NCI-H748 (cell line): ENCODE data around the gene MCM3AP.

Experiments used
- DNase-seq: peaks from one replicate; lab custom pipeline; 2025; ENCODE audit not compliant: unreplicated experiment; lab: John Stamatoyannopoulos, UW

The MCM3AP gene

DNA sequence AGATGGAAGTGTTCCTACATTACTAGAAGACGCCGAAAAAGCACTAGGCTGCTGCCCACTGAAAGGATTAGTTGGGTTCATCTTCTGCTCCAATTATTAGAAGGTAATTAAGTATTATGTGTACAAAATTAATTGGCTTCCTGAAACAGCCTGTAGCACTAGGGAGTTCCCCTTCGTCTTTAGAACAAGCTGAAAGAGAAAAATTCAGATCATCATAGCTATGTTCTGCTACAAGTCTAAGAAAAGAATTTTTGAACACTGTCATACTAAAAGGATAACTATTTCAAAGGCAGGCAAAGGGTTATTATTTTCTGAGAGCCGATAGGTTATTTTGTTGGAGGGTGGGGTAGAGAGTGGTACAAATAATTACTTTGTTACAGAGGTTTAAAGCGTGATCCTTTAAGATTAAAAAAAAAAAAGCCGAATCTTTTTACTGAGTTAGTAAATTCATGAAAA is at the start of gene MCM3AP:
Gene MCM3AP, minus strand, starts transcription at position 406 of the 456 bp plus-strand sequence. Its CDS starts 325 bp downstream, at position 81.
- no peak for DNase-seq

DNA sequence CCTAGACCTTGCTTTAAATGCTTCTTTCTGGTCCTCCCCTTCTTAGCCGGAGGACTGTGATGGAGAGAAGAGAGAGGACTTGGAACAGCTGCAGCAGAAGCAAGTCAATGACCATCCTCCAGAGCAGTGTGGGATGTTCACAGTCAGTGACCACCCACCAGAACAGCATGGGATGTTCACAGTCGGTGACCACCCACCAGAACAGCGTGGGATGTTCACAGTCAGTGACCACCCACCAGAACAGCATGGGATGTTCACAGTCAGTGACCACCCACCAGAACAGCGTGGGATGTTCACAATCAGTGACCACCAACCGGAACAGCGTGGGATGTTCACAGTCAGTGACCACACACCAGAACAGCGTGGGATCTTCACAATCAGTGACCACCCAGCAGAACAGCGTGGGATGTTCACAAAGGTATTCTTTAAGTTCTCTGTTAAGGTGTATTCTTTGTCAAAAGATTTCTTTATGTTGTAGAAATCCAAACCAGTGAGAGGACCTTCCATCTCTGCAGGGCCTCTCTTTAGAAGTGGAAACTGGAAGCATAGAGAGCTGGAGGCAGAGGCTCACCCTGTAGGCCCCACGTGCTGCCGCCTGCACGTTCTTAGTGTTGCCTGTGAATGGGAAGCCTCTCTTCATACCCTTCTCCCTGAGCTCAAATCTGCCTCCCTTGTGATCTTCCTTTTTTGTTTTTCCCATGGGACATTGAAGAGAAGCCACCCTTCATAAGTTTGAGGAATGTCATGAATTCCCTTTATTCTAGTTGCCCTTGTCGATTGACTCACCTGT is 49.1 kb upstream of the MCM3AP start:
- no peak for DNase-seq

DNA sequence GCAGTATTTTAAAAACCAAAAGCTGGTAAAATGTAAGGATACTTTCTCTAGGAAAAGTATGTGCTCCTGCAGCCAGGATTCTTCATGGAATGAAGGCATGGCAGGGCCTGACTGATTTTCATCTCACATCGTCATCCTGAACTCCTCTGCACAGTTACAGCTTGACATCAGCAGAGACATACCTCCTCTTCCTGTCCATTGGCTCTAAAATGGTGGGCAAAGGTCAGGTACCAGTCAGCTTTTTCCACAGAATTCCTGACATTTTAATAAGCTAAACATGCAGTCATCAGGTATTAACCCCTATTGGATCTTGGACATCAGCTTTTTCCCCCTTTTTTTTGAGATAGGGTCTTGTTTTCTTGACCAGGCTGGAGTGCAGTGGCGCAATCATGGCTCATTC is 44.4 kb upstream of the MCM3AP start:
- DNase-seq: no peak

DNA sequence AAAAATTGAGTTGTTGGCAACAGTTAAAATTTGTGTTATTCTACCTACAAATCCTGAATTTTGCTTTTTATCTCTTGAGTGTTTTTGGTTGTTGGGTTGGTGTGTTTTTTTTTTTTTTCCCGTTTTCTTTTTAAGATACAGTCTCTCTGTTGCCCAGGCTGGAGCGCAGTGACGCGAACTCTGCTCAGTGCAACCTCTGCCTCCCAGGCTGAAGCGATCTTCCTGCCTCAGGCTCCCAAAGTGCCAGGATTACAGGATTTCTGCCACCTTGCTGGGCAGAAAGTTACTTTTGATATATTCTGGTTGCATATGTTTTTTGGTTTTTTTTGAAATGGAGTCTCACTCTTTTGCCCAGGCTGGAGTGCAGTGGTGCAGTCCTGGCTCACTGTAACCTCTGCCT is 42.7 kb upstream of the MCM3AP start:
- no peak for DNase-seq

DNA sequence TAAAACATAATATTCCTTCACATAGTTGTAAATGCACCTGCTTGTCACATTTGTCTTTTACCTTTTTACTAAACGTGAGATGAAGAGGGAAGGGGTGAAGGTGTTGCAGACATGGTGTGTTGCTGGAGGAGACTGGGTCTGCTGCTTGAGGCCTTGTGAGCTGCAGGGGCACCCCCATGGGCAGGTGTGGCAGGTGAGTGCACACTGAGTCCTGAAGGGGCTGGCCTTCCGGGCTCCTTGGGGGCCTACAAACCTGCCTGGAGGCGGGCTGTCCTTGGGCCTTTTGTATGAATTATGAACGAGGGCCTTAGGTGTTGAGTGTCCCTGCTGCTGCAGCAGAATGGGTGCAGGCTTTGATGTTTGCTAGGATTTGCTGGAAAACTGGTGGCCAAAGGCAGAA is 42.3 kb upstream of the MCM3AP start:
- no peak for DNase-seq

DNA sequence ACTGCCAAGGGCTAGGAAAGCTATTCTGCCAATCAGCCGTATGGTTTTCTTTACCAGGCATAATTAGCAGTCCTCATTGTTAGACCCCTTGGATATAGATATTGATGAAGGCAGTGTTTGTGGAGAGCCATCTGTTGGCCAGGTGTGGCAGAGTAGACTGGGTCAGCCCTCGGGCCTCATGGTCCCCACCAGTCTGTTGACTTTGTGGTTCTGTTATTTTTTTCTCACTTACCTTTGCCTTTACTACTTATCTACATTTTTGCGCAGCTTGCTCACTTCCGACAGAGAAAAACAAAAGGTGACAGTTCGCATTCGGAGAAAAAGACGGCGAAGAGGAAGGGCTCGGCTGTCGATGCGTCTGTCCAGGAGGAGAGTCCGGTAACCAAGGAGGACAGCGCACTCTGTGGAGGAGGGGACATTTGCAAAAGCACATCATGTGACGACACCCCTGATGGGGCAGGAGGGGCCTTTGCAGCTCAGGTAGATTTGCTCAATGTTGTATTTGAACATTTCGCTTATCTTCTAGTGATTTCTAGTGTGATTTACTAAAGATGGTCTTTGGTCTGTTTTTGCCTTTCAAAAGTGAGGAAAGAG is 40.8 kb upstream of the MCM3AP start:
- DNase-seq: peak; percentile 55

DNA sequence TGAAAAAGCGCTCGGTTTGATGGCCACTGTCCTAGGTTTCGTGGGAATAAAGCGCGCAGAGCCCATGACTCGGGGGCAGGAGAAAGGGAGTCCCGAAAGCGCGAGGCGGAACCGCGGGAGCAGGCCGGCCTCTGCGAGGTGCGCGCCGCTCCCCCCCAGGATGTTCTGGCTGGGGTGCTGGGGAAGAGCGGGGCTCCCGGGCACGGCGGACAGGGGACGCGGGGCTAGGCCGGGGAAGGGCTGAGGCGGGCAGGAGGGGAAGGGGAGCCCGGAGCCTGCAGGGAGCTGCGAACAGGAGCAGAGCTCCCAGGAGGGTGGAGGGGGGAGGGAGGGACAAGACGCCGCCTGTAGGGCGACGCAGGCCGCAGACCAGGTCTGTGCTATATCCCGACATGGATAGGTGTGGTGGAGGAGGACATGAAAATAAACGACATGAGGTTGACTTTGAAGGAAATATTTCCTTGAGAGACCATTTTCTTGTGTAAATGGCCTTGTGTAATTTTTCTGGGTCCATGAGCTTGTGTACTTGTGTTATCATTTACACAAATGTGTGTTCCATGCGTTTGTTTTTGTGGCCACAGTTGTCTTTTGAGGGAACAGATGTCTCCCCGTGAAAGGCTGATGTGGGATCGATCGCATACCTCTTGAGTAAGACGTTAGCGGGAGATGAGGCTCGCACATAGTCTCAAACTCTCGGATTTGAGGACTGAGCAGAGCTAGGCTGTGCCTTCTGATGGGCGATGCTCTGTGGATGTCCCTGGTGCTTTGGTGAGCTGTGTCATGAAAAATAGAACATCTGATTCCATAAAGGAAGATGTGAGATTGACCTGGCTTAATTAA is 39.9 kb upstream of the MCM3AP start:
- DNase-seq: peak; percentile 57

DNA sequence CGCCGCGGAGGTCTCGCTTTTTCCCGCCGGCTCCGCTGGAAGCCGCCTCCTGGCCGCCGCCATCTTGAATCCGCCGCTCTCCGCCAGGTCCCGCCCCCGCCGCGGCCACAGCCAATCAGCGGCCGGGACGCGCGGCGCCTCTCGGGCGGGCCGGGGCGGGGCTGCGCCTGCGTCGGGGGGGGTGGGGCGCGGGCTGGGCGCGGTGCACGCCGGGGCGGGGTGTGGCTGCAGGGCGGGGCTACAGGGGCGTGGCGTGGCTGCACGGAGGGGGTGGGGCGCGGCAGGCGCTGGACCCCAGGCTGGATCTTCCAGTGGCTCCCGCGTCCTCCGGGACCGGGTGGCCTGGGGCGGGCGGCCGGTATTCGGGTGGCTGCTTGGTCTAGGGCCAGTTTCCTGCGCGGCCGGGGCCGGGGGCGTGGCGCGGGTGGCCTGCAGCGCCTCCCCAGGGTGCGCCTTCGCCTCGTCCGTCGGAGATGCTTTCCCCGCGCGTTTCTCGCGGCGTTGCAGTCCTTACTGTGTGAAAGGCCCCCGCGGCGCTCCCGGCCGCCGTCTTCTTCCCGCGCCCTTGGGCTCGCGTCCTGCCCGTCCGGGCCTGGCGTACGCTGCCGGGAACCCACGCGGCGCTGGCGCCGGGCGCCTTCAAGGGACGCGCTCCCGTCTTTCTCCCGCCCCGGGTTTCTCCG is 39.1 kb upstream of the MCM3AP start:
- DNase-seq: peak; percentile 80

DNA sequence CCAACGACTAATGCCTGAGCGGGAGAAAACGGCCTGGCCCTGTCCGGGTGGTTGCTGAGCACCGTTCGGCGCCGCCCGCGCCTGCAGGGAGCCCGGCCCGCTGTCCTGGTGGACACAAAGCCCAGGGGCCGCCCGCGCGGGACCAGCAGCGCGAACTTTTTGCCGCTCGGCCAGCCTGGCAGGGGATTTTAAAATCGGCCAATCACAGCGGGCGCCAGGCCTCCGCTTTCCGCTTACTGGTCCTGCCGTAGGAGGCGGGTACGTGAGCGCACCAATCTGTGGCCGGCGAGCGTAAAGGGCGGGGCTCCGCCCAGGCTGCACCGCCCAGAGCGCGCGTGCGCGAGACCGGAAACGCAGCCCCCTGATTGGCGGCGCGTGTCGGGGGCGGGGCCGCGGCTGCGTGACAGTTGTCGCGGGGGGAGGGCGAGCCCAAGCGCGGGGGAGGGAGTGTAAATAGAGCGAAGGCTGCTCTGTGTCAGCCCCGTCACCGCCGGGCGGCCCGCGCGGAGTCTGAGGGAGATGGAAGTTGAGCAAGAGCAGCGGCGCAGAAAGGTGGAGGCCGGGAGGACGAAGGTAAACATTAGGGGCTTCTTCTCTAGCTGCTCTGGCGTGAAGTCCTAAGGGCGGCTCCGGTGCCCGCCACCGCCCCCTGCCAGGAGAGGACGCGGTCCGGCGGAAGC is 38.4 kb upstream of the MCM3AP start, which contains the start of the genes C21orf58 and PCNT:
Gene C21orf58, minus strand, starts transcription at position 161 of the 680 bp plus-strand sequence. CDS start 1,132 bp downstream, outside the sequence.
Gene PCNT, plus strand, starts transcription at position 447 of the 680 bp plus-strand sequence. Its CDS starts 73 bp downstream, at position 520.
- peak; percentile 97 for DNase-seq

DNA sequence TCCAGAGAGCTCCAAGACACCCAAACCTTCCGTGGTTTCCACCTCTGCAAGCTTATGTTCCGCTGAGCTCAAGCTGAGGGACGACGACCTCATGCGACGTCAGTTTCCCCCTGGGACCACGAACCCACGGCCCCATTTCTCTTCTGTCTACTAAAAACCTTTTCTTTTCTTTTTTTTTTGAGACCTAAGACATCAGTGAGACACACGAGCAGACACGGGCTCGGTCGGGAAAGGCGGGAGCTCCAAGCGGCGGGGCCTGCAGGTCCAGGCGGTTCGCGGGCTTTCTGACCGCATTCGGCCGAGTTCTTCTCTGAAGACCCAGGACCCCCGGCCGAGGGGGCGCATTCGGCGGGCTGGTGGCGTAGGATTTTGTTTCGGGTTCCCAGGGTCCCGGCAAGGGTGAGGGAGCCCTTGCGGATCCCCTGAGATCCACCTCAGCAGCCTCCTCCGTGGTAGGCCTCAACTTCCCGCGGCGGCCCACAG is 37.9 kb upstream of the MCM3AP start:
- DNase-seq: peak; percentile 47

DNA sequence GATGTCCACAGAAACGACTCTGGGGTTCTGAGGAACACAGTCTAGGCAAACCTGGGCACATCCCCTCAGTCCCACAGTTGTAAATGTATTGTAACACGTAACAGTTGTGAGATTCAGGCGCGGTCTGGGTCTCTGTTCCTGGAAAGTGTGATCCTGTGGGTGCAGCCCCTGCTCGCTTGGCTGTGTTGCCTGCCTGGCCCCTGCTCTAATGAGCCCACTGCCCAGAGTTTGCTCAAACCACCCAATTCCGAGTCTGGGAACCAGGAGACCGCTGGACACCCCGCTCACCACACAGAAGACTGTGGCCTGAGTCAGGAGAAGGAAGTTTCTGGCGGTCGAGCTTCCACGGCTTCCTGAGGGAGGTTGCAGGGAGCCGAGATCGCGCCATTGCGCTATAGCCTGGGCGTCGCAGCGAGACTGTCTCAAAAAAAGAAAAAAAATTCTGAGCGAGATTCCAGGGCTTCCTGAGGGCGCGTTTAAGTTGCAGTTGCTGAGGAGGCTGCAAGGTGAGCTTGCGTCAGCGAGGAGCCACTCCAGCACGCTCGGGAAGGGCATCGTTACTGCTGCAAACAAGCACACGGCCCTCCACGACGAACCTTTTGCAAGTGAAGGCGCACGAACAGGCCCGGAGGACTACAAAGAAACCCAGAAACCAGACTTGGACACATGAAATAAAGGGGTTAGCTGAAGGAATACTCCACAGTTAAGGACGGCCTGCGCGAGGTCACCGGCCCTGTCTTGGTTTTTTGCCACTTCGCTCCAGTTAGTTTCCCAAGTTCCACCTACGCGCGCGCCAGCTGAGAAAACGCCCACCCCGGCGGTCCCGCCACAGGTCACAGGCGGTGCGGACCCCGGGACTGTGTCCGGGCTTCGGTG is 37.2 kb upstream of the MCM3AP start:
- peak; percentile 43 for DNase-seq

DNA sequence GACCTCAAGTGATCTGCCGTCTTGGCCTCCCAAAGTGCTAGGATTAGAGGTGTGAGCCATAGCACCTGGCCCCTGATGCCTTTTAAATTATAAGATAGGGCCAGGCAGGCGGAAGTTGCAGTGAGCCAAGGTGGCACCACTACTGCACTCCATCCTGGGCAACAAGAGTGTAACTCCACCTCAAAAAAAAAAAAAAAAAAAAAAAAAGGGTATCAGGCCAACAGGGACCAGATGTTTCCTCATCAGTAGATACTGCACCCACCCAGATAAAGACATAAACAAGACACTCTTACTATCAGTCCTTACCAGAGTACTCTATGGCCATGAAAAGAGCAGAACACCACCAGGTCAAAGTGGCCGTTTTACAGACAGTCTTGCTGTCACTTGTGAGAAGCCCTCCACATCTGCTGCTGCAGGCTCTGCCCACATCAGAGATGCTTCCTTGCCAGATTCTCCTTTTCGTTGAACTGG is 35.0 kb upstream of the MCM3AP start:
- DNase-seq: no peak

DNA sequence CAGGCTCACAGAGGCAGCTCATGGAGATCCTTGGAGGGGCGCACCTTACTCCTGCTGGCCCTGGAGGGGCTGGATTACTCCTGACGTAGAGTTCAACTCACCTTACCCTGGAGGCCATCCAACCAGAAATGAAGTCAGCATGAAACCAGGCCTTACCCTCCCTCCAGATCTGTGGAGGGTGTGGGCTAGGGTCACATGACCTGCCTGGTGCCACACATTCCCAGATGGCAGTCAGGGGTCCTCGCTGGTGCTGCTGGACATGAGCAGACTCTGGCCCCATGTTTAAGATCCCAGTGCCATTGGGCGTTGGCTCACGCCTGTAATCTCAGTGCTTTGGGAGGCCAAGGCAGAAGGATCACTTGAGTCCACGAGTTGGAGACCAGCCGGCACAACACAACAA is 33.8 kb upstream of the MCM3AP start:
- DNase-seq: no peak

DNA sequence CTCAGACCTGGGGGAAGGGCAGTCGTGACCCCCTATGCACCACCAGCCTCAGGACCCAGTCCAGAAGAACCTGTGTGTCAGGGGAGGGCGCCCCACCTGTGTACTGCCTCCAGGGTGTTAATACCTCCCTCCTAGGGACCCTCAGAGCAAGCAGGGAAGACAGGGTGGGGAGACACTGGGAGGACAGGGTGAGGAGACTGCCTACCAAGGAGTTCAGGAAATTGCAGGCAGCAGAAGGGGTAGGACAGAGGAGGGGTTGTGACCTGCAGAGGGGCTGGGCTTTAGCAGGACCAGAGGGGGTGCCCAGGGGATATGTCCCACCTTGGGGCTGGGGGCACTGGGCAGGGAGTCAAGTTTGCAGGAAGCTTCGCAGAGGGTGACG is 33.0 kb upstream of the MCM3AP start:
- no peak for DNase-seq

DNA sequence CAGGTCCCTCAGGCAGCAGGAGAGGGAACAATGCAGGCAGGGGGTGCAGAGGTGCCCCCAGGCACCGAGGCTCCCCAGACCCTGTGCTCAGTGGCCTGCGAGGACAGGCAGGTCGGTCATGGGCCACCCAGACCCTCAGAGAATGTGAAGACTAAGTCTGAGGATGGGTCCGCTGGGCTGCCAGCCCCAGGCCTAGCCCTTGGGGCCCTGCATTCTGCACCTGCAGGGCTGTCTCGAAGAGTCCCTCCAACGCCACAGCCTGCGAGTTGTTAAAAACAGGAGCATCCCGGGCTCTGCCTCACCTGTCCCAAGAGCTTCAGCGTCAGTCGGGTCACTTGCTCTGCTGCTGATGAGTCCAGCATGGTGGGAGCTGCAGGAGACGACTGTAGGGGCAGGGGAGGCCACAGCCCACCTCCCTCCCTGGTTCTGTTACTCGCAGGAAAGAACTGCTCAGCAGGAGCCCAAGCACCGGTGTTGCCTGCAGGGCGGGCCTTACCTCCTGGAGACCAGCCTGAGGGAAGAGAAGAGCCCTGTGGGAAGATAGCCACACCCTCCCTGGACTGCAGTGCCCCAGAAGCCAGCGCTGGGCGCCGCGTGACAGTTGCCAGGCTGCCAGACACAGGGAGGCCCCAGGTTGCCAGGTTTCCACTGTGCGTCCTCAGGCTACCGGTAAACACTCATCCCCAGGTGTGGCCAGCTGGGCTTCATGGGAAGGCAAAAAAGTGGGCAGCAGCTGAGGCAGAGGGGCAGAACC is 32.5 kb upstream of the MCM3AP start:
- DNase-seq: peak; percentile 79

DNA sequence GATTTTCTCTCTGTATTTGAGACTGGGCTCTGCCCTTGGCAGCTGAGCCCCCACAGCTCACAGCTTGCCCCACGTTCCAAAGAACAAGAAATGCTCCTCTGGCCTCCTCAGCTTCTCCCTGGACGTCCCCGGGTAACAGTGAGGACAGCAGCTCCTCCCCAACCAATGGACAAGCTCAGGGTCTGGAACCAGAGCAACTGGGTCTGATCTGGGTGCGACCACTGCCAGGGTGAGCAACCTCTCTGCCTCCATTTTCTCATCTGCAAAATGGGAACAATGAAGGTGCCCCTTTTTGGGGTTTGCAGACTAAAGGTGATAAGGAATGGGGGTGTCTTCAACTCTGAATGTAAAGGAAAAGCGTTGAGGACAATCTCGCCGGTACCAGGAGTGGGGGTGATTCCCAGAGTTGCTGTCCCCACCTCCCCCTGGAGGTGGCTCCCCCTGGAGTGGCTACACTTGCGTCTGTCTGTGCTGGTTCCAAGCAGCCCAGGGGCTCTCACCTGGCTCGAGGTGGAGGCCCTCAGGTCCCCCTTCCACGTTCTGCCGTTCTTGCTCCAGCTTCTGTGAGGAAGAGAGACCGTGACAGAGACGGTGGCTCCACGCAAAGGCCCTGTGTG is 31.4 kb upstream of the MCM3AP start:
- no peak for DNase-seq

DNA sequence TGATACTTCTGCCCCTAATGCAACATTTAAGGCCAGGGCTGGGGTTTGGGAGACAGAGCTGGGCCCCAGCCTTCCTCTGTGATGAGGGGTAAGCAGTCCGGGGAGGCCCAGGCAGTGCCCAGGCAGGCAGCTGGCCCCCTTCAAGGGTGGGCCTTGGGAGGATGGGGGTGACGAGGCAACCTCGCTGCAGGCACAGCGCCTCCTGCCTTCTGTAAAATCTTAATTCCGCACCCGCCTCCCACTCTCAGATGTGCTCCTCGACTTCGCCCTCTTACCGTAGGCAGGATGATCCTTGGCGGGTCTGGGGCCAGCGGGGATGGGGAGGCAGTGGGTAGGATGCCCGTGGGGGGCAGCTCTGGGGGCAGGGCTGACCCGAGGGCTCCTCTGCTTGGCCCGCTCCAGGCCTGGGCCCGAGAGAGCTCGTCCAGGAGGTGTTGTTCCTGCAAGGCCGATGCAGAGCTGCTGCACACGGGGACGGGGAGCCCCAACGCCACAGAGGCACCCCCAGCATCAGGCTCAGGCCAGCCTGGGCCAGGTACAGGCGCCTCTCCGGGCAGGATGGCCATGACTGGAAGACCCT is 29.1 kb upstream of the MCM3AP start:
- DNase-seq: no peak

DNA sequence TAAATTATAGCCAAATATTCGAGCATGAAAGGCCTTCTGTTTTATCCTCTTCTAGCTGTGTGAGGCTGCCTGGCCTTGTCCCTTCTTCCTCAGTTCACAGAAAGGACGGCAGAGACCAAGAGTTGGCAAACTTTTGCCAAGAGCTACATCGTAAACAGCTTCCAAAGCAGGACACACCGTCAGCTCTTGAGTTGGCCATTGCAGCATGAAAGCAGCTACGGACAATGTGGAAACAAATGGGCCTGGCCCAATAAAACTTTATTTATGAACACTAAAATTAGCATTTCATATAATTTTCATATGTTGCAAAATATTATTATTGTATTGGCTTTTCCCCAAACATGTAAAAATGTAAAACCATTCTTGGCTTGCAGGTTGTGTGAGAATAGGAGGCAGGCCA is 27.5 kb upstream of the MCM3AP start:
- DNase-seq: no peak
